Stimulated activated naive CD4-positive, alpha-beta T cell (primary cell): ENCODE measurements around the gene MAN1A1.
A peak's percentile ranks its signal among the peaks of the same experiment; 100 is the strongest.
"Not testable (repeated sequence)": the region's sequence is repeated elsewhere in the genome, so short reads cannot be mapped to it uniquely, and the experiment has no call there.

Experiments
- DNase-seq, 6 experiments: peaks; one replicate each; lab custom pipeline; 2025; lab: John Stamatoyannopoulos, UW

Gene MAN1A1

GRCh38 chr6:119303164-119303887 lies 46.2 kb downstream of the MAN1A1 start:
- DNase-seq = peak in 1 of 6 experiments; percentile 6

DNA sequence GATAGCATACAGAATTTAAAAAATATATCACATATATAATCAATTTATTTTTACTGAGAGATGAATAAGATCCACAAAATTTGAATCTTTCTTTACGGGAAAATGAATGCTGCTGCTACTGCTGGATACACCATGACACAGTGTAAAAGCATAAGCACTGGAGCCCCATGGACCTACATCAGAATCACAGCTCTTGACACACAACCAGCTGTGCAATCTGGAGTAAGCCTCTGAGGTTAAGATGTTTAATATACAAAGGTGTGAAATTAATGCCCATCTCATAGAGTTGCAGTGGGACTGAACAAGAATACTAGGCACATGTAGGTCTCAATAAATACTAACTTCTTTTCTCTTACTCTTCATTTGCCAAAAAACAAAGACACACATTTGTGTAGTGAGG lies 48.1 kb downstream of the MAN1A1 start:
- DNase-seq = no peak

- no peak for DNase-seq
Observed at GRCh38 chr6:119299694-119300093, 49.9 kb downstream of the MAN1A1 start.

DNA sequence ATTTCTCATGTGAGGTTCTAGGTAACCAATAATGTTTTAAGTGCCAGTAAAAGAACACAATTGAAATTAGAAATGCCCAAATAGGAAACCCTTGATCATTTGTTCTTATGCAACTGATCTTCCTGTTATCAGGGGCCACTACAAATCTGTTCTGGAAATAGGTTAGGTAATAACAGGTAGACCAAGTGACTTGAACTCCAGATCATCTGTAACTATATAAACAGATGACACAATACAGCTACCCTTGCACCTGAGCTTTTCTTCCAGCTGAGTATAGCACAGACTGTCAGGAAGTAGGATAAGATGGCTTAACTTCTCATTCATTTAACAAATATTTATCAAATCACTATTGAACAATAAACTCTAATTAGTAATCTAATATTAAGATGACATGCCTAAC lies 52.5 kb downstream of the MAN1A1 start:
- no peak for DNase-seq

DNA sequence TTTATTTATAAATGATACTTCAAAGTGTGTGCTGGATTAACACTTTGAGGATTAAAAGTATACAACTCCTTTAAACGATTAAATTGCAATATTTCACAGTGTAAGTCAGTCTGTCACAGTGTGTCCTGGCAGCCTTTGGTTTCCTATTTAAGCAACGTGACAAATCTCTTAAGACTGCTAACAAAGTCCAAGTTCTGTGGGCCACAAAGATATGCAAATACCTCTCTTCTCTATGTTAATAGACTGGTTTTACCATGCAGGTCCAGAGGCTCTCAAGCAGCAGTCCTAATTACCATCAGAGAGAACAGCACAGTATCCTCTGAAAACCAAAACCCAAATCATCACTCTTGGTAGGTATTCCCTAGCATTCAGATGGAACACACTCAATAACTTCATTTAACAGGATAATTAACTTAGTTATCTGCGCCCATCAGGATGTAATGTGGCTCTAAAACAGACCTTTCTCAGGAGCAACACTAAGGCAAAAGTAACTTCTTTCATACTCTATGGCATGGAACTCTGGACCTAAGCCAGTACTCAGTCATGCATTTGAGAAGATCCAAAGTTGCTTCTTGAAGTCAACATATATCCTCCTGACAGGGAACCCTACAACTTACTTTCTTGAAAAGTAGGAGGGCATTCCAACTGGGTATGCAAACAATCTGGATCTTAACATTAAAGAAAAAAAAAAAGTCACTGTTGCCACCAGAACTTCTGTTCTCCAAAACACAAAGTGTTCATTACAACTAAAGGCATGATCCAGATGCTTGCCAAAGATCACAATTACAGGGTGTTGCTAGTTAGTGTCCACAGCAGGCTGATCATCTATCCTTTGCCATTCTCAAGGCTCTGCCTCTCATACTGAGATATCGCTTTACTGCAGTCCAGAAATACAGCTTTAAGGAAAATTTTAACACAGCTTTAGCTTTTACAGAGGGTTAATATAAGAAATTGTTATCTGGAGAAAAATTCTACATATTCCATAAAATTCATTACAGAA lies 53.2 kb downstream of the MAN1A1 start:
- no peak for DNase-seq

GRCh38 chr6:119294984-119295383 lies 54.6 kb downstream of the MAN1A1 start:
- DNase-seq = no peak

GRCh38 chr6:119291060-119291459 lies 58.5 kb downstream of the MAN1A1 start:
- DNase-seq = not testable (repeated sequence)

DNA sequence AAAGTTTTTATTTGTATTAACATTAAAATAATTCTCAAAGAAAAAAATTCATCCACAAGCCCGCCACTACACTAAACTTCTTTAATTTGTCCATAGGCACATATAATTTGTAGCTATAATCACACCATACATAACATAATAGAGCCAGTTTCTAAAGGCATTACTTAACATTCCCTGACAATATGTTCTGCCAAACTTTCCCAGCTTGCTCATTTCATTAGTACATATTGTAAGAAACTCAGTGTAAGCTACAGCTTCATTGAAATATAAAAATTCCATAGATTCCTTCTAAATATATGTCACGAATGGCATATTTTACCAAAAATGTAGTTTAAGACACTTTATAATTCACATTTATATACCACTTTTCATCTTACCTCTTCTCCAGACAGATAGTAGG lies 59.3 kb downstream of the MAN1A1 start:
- DNase-seq = no peak

DNA sequence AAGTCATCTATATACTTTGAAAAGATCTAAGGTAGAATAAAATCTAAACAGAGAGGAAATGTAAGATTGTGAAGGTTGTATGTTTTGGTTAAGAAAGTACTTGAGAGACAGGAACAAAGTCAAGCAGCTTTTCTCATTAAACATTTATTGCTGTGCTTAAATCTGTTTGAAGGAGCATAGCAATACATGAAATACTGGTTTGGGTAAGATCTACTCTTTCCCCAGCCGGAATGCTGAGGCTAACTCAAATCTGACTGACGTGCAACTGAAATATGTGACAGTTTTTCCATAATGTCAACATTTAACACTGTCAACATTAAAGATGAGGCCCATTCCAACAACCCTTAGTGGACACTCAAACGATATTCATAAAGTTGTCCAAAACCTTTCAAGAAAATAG lies 59.9 kb downstream of the MAN1A1 start:
- DNase-seq = no peak

GRCh38 chr6:119285908-119286625 lies 63.5 kb downstream of the MAN1A1 start:
- DNase-seq = no peak

DNA sequence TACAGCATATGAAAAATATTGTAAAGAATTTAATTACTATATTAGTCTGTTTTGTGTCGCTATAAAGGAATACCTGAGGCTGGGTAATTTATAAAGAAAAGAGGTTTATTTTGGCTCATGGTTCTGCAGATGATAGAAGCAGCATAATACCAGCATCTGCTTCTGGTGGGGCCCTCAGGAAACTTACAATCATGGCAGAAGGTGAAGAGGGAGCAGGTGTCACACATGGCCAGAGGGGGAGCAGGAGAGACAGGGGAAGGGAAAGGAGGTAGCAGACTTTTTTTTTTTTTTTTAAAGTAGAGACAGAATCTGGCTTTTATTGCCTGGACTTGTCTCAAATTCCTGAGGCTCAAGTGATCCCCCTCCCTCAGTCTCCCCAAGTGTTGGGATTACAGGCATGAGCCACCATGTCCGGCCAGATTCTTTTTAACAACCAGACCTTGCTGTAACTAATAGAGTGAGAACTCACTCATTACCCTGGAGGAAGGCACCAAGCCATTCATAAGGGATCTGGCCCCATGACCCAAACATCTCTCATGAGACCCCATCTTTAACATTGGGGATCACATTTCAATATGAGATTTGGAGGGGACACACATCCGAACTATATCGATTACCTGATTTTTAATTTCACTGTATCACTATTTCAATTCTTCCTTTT lies 64.6 kb downstream of the MAN1A1 start:
- peak in 1 of 6 experiments; percentile 0 for DNase-seq

DNA sequence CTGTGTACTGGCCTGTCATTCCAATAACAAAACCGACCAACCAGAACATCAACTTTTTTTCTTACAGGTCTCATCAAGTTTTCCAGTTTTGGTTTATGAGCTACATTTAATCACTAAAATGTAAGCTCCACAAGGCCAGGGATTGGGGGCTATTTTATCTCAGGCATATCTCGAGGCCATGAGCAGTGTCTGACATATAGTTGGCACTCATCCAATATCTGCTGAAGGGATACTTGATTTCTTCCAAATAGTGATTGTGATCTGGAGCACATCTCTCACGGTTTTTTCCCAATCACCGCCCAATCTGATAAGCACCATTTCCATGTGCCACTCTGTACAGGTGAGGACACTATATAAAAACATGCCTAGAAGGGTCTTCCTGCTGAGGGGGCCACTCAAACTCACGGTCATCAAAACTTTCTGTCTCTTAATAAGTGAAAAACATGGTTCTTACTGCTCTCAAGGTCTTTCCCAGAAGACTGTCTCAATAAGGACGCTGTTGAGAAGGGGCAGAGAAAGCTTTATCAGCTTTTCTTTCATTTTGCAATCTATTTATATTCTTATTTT lies 65.5 kb downstream of the MAN1A1 start:
- DNase-seq = no peak

DNA sequence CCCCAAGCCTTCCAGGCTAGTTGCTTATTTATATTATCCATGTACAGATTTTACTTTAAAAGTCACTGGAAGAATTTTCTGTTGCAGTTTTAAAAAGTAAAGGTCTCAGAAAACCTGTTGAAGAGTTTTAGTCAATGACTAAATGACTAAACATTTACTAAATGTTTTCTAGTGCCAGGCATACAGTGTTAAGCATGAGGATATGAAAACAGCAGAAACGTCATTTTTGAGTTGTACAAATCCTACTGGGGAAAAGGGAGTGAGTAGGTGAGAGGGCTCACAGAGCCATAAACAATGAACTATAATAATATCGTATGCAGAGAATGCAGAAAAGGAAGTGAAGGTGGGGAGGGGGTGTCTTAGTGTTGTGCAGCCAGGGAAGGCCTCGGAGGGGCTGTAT lies 66.3 kb downstream of the MAN1A1 start:
- DNase-seq = no peak

- DNase-seq = no peak
Observed at GRCh38 chr6:119280668-119281067, 68.9 kb downstream of the MAN1A1 start.

DNA sequence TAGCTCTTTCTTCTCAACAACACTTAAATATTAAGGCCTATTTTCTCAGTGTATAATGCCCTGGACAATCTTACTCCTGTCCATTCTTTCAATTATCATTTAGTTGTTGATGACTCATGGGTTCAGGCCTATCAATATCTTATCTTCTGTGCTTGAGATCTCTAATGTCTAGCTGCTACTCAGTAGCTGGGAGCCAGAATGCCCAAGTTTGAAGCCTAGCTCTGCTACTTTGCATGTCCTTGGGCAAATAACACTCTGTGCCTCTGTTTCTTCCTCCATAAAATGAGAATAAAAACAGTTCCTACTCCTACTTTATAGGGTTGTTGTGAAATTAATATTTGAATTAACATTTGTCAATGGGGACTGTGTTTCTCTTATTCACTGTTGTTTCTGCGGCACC lies 69.5 kb downstream of the MAN1A1 start:
- DNase-seq = no peak

- no peak for DNase-seq
Observed at GRCh38 chr6:119278625-119279024, 70.9 kb downstream of the MAN1A1 start.

GRCh38 chr6:119277052-119277451 lies 72.5 kb downstream of the MAN1A1 start:
- DNase-seq = no peak

- no peak for DNase-seq
Observed at GRCh38 chr6:119276211-119276610, 73.3 kb downstream of the MAN1A1 start.

GRCh38 chr6:119274197-119274595 lies 75.4 kb downstream of the MAN1A1 start:
- no peak for DNase-seq

- no peak for DNase-seq
Observed at GRCh38 chr6:119273272-119274196, 76.0 kb downstream of the MAN1A1 start.
